HG03064 (cell line): ENCODE measurements around the gene NCKAP5.

ENCODE experiments used
- ATAC-seq: cut with Tn5 transposase; IDR thresholded peaks from one replicate; pipeline ENCODE4 v1.9.1; 2021; ENCODE audit warnings: low read depth; ENCODE audit not compliant: unreplicated experiment

The NCKAP5 gene

GRCh38 chr2:132979339-132980093 lies 588.7 kb downstream of the NCKAP5 start:
- no peak for ATAC-seq

GRCh38 chr2:132978840-132979239 lies 589.4 kb downstream of the NCKAP5 start:
- ATAC-seq: no peak

- no peak for ATAC-seq
Measured at GRCh38 chr2:132977812-132978529, 590.3 kb downstream of the NCKAP5 start.

- ATAC-seq: no peak
Measured at GRCh38 chr2:132975193-132976105, 592.8 kb downstream of the NCKAP5 start.

- ATAC-seq: no peak
Measured at GRCh38 chr2:132974467-132975095, 593.7 kb downstream of the NCKAP5 start.

GRCh38 chr2:132971310-132972061 lies 596.8 kb downstream of the NCKAP5 start:
- ATAC-seq: no peak

GRCh38 chr2:132969371-132969985 lies 598.8 kb downstream of the NCKAP5 start:
- no peak for ATAC-seq

- no peak for ATAC-seq
Measured at GRCh38 chr2:132965460-132965859, 602.8 kb downstream of the NCKAP5 start.

- ATAC-seq: no peak
Measured at GRCh38 chr2:132963161-132963560, 605.1 kb downstream of the NCKAP5 start.

- ATAC-seq: no peak
Measured at GRCh38 chr2:132958887-132959286, 609.4 kb downstream of the NCKAP5 start.

GRCh38 chr2:132955871-132956615 lies 612.2 kb downstream of the NCKAP5 start:
- ATAC-seq: no peak

- ATAC-seq: no peak
Measured at GRCh38 chr2:132953771-132954170, 614.5 kb downstream of the NCKAP5 start.

- no peak for ATAC-seq
Measured at GRCh38 chr2:132951008-132951714, 617.1 kb downstream of the NCKAP5 start.

GRCh38 chr2:132949108-132949507 lies 619.2 kb downstream of the NCKAP5 start:
- no peak for ATAC-seq

GRCh38 chr2:132948211-132948610 lies 620.1 kb downstream of the NCKAP5 start:
- no peak for ATAC-seq

GRCh38 chr2:132943829-132944228 lies 624.4 kb downstream of the NCKAP5 start:
- ATAC-seq: no peak

GRCh38 chr2:132941296-132942020 lies 626.8 kb downstream of the NCKAP5 start:
- no peak for ATAC-seq
